ENCODE data around the gene RNF123. TPM values are rescaled to one million over a fixed set of nuclear protein-coding genes. Genes with fewer than 3 reads are reported as not detected.

RNF123 gene
- total RNA-seq, 4 donors from 2014 or later: 12.8 to 28.4 (median 26.5) TPM

DNA sequence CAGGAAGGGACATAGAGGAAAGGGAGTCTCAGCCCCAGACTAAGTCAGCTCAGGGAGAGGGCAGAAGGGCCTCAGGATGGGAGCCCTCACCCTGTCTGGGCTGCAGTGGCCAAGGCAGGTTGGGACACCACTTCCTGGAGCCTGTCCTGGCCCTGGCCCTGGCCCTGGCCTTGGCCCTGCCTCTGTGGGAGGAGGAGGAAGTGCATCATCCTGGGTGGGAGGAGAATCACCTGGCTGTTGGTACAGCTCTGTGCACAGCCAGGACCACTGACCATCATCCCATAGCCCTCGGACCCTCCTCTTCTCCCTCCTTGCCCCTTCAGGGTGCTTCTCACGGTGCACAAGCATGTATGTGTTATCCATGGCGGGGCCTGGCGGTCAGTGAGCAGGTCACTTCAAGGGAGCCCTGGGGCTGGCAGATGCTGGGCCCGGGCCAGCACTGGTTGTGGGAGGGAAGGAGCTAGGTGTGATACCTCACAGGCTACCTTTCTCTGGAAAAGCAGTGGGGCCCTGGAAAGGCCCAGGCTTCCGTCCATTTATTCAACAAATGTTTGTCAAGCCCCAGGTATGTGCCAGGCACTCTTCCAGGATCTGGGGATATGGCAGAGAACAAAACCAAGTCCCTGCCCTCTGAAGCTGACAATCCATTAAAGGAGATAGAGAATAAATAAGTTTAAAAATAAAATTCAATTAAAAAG is 23.4 kb upstream of the RNF123 start:
- DNase-seq (ENCODE audit: low spot score in 2 of 2): no peak
- intact Hi-C loops (cut with DNase I; ENCODE audit: low total_unique reads): no loop called here
- WGBS, 2 donors: 87 to 92% methylated on average over 6 of the region's 6 CpGs
- no peak overlapping the region for H3K4me3 ChIP-seq (ENCODE audit: low read depth, poor library complexity, severe bottlenecking)
- no peak for TF ChIP-seq POLR2A (IDR thresholded peaks at IDR 0.05)
- TF ChIP-seq, protein P1, sequence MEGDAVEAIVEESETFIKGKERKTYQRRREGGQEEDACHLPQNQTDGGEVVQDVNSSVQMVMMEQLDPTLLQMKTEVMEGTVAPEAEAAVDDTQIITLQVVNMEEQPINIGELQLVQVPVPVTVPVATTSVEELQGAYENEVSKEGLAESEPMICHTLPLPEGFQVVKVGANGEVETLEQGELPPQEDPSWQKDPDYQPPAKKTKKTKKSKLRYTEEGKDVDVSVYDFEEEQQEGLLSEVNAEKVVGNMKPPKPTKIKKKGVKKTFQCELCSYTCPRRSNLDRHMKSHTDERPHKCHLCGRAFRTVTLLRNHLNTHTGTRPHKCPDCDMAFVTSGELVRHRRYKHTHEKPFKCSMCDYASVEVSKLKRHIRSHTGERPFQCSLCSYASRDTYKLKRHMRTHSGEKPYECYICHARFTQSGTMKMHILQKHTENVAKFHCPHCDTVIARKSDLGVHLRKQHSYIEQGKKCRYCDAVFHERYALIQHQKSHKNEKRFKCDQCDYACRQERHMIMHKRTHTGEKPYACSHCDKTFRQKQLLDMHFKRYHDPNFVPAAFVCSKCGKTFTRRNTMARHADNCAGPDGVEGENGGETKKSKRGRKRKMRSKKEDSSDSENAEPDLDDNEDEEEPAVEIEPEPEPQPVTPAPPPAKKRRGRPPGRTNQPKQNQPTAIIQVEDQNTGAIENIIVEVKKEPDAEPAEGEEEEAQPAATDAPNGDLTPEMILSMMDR (IDR thresholded peaks at IDR 0.05): no peak

GRCh38 chr3:49666592-49666991 is 22.8 kb upstream of the RNF123 start:
- 61 to 67% methylated on average over 8 of the region's 8 CpGs for WGBS, 2 donors
- TF ChIP-seq, protein P1 (IDR thresholded peaks at IDR 0.05): no peak
- TF ChIP-seq POLR2A (IDR thresholded peaks at IDR 0.05): no peak
- DNase-seq (ENCODE audit: low spot score in 2 of 2): no peak
- intact Hi-C loops (cut with DNase I; ENCODE audit: low total_unique reads): no loop called here
- H3K4me3 ChIP-seq (ENCODE audit: low read depth, poor library complexity, severe bottlenecking): no peak overlapping the region

DNA sequence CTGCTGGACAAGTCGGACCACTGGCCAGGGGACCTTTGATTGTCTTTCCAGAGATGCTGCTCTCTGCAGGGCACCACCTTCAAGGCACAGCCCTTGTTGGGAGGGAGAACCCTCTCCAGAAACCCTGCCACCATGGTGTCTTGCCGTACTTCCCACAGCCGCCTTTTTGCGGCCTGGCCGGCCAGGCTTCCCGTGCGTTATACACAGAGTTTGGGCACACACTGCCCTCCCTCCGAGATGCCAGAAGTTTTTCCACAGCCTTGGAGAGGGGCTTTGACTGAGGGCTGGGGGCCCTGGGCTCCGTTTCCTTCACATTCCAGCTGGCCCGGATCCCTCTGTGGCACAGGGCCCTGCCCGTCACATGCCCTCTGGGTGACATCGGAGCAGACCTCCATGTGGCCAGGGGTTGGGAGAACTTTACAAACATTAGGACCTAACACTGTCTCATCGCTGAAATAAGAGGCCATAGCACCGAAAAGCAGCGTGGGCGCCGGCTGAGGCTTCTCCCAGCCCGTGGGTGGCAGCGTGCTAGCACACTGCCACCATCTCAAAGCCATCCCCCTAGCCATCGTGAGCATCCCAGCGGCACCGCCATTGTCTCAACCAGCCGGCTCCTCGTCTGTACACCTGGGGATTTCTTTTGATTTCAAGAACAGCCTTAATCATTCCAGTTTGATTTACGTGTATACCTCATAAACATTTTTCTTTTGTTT is 21.5 kb upstream of the RNF123 start:
- TF ChIP-seq POLR2A (IDR thresholded peaks at IDR 0.05): no peak
- TF ChIP-seq, protein P1 (IDR thresholded peaks at IDR 0.05): no peak
- DNase-seq (ENCODE audit: low spot score in 2 of 2): no peak
- intact Hi-C loops (cut with DNase I; ENCODE audit: low total_unique reads): no loop called here
- WGBS, 2 donors: 76 to 84% methylated on average over 25 of the region's 25 CpGs
- H3K4me3 ChIP-seq (ENCODE audit: low read depth, poor library complexity, severe bottlenecking): no peak overlapping the region

DNA sequence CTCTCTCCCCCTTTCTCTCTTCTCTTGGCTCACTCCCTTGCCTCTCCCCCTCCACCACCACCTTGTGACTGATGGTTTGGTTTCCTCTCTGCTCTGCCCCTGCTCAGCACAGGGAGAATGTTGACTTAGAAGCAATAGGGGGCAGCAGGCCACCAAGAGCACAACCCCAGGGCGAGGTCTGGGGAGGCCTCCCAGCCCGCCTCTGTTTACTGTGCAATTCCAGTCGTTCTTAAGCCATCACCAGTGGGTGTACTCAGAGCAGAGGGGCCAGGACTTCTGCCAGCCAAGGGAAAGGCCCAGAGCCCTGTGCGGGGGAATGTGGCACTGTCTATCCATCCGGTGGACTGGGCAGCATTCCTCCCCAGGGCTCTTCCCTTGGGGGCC is 21.0 kb upstream of the RNF123 start:
- no peak for TF ChIP-seq POLR2A (IDR thresholded peaks at IDR 0.05)
- intact Hi-C loops (cut with DNase I; ENCODE audit: low total_unique reads): no loop called here
- WGBS, 2 donors: 31 to 37% methylated on average over 5 of the region's 5 CpGs
- no peak overlapping the region for H3K4me3 ChIP-seq (ENCODE audit: low read depth, poor library complexity, severe bottlenecking)
- DNase-seq (ENCODE audit: low spot score in 2 of 2): no peak

GRCh38 chr3:49668861-49669260 is 20.5 kb upstream of the RNF123 start:
- no peak for DNase-seq (ENCODE audit: low spot score in 2 of 2)
- TF ChIP-seq, protein P1 (IDR thresholded peaks at IDR 0.05): no peak
- no peak for TF ChIP-seq POLR2A (IDR thresholded peaks at IDR 0.05)
- intact Hi-C loops (cut with DNase I; ENCODE audit: low total_unique reads): no loop called here
- no peak overlapping the region for H3K4me3 ChIP-seq (ENCODE audit: low read depth, poor library complexity, severe bottlenecking)
- 24 to 52% methylated on average over 5 of the region's 5 CpGs for WGBS, 2 donors

DNA sequence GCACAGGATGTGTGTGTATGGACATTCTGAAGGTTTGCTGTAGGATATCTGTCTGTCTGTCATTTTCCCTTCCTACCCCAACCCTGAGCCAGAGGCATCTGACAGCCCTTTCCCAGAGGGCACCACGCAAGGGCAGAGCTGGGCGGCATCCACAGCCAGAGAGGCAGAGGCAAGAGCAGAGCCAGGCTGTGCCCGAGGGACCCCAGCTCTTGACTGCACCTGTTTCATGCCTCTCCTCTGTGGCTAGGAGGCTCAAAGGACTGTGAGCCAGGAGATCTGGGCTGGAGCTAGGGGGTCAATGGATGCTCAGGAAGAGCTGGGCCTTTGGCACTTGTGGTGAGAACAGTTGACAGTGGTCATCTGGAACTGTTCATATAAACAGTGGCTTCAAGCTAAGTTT is 20.0 kb upstream of the RNF123 start:
- no peak for TF ChIP-seq POLR2A (IDR thresholded peaks at IDR 0.05)
- TF ChIP-seq, protein P1 (IDR thresholded peaks at IDR 0.05): no peak
- WGBS, 2 donors: 62 to 71% methylated on average over 3 of the region's 3 CpGs
- no peak for DNase-seq (ENCODE audit: low spot score in 2 of 2)
- intact Hi-C loops (cut with DNase I; ENCODE audit: low total_unique reads): no loop called here
- H3K4me3 ChIP-seq (ENCODE audit: low read depth, poor library complexity, severe bottlenecking): no peak overlapping the region
